K562 (cell line): ENCODE results near the gene LMBR1. TPM values are rescaled to one million over a fixed set of nuclear protein-coding genes. Genes with fewer than 3 reads are reported as not detected.
A peak's percentile ranks its signal among the peaks of the same experiment; 100 is the strongest.

Source experiments
- BRF1 ChIP-seq: IDR thresholded peaks from 3 replicates; pipeline ENCODE4 v1.6.1; 2011; ENCODE audit warnings: borderline replicate concordance, mild to moderate bottlenecking; ENCODE audit not compliant: insufficient read length; ENCODE audit errors: extremely low read depth
- CGGBP1 ChIP-seq: fragments of 250-450 bp; sonication (Bioruptor Pico); IDR thresholded peaks from 2 replicates; pipeline ENCODE4 v1.9.0; 2021; ENCODE audit warnings: mild to moderate bottlenecking
- E2F3 ChIP-seq: fragments of 250-450 bp; sonication (Bioruptor Pico); IDR thresholded peaks from 2 replicates; pipeline ENCODE4 v1.4.0; 2020; ENCODE audit warnings: mild to moderate bottlenecking
- EWSR1 ChIP-seq: fragments of 450-650 bp; IDR thresholded peaks from 2 replicates; pipeline ENCODE4 v1.6.1; 2018; ENCODE audit warnings: borderline replicate concordance, mild to moderate bottlenecking, low read depth, moderate library complexity; ENCODE audit not compliant: partially characterized antibody
- HNRNPLL ChIP-seq: fragments of 200-400 bp; formaldehyde crosslinking; IDR thresholded peaks from 2 replicates; pipeline ENCODE4 v1.6.1; 2017; ENCODE audit warnings: low read length, low read depth, mild to moderate bottlenecking; ENCODE audit not compliant: poor library complexity, severe bottlenecking
- KAT7 ChIP-seq: sonication (generic); formaldehyde crosslinking; IDR thresholded peaks from 2 replicates; pipeline ENCODE4 v1.8.0; 2022; ENCODE audit warnings: missing genetic modification reagents, mild to moderate bottlenecking, borderline replicate concordance
- KHSRP ChIP-seq: fragments of 450-650 bp; IDR thresholded peaks from 2 replicates; pipeline ENCODE4 v1.6.1; 2017
- LCOR ChIP-seq: sonication (generic); formaldehyde crosslinking; IDR thresholded peaks from 2 replicates; pipeline ENCODE4 v1.8.0; 2022; ENCODE audit warnings: mild to moderate bottlenecking, missing genetic modification reagents
- PML ChIP-seq: IDR thresholded peaks from 2 replicates; pipeline ENCODE4 v1.6.1; 2012; ENCODE audit warnings: low read length, inconsistent platforms
- POLR2AphosphoS5 ChIP-seq: IDR thresholded peaks from 2 replicates; pipeline ENCODE4 v1.6.1; 2011; ENCODE audit warnings: mild to moderate bottlenecking, low read depth, low read length, moderate library complexity; ENCODE audit not compliant: control insufficient read depth, insufficient read depth
- PURB ChIP-seq: sonication (generic); formaldehyde crosslinking; IDR thresholded peaks from 2 replicates; pipeline ENCODE4 v1.9.0; 2021; ENCODE audit warnings: low read depth, mild to moderate bottlenecking, missing genetic modification reagents
- RCOR1 ChIP-seq, 2 experiments: IDR thresholded peaks; 2 replicates each; pipeline ENCODE4 v1.6.1; 2012; ENCODE audit warnings: low read depth in 2 of 2, low read length in 2 of 2, borderline replicate concordance in 1 of 2, improper control_type of control experiment in 1 of 2
- RNF219 ChIP-seq: fragments of 250-450 bp; sonication (Bioruptor Pico); IDR thresholded peaks from 2 replicates; pipeline ENCODE4 v1.5.0; 2022; ENCODE audit warnings: mild to moderate bottlenecking
- SAFB2 ChIP-seq: fragments of 200-400 bp; formaldehyde crosslinking; IDR thresholded peaks from 2 replicates; pipeline ENCODE4 v1.6.1; 2018; ENCODE audit warnings: borderline replicate concordance, low read length, low read depth, moderate library complexity; ENCODE audit not compliant: severe bottlenecking
- TAF15 ChIP-seq: fragments of 200-400 bp; formaldehyde crosslinking; IDR thresholded peaks from 2 replicates; pipeline ENCODE4 v1.6.1; 2017; ENCODE audit warnings: mild to moderate bottlenecking, low read depth, low read length, moderate library complexity
- THRAP3 ChIP-seq: fragments of 450-650 bp; IDR thresholded peaks from 2 replicates; pipeline ENCODE4 v1.6.1; 2016; ENCODE audit warnings: mild to moderate bottlenecking, inconsistent platforms, borderline replicate concordance
- TSC22D4 ChIP-seq: fragments of 450-650 bp; IDR thresholded peaks from 2 replicates; pipeline ENCODE4 v1.6.1; 2016; ENCODE audit warnings: missing genetic modification characterization, missing biosample characterization, control low read depth
- ZBTB7A ChIP-seq: IDR thresholded peaks from 2 replicates; pipeline ENCODE4 v1.6.1; 2011; ENCODE audit warnings: low read depth, mild to moderate bottlenecking, low read length, moderate library complexity, borderline replicate concordance; ENCODE audit not compliant: control insufficient read depth
- ZFP91 ChIP-seq: sonication (generic); formaldehyde crosslinking; IDR thresholded peaks from 2 replicates; pipeline ENCODE4 v1.8.0; 2022; ENCODE audit warnings: mild to moderate bottlenecking, missing genetic modification reagents
- ZNF140 ChIP-seq: fragments of 250-450 bp; sonication (Bioruptor Pico); IDR thresholded peaks from 2 replicates; pipeline ENCODE4 v1.8.0; 2021; ENCODE audit warnings: moderate library complexity, mild to moderate bottlenecking, inconsistent platforms
- ZNF280A ChIP-seq: fragments of 450-650 bp; IDR thresholded peaks from 2 replicates; pipeline ENCODE4 v1.6.1; 2018; ENCODE audit warnings: mild to moderate bottlenecking, low read depth; ENCODE audit not compliant: partially characterized antibody
- ZNF586 ChIP-seq: fragments of 450-650 bp; formaldehyde crosslinking; conservative IDR thresholded peaks from 2 replicates; pipeline ENCODE4 v1.4.0; 2020; ENCODE audit warnings: mild to moderate bottlenecking, moderate library complexity
- polyA plus RNA-seq, 8 experiments: library from polyadenylated mRNA; depleted of rRNA in 4 of 8; stranded (reverse) in 5 of 8; unstranded in 3 of 8; fragments of >200 nt; fragmentation: Nextera tagmentation in 2 of 8; fragmentation: Illumina TruSeq in 1 of 8; extraction: Ambion mirVana in 2 of 8; extraction: Trizol in 1 of 8; gene quantifications; 2 replicates each; pipeline versions ENCODE4 v1.2.1 to v1.2.3, GENCODE V29; 2011 to 2014; ENCODE audit warnings: inconsistent platforms in 1 of 8, missing spikeins in 1 of 8
- total RNA-seq, 7 experiments: library from RNA; depleted of rRNA in 6 of 7; stranded (reverse); fragments of >200 nt in 6 of 7; fragmentation: Illumina TruSeq in 2 of 7; extraction: Trizol in 2 of 7; gene quantifications; 2 replicates each; pipeline versions ENCODE4 v1.2.1 to v1.2.3, GENCODE V29; 2011 to 2021; ENCODE audit warnings: low replicate concordance in 1 of 7

The LMBR1 gene
- total and polyA plus RNA-seq, 9 of the 15 experiments (the other 6 are each of a cell fraction or from before 2014, with no cell fraction given) = 7.7 to 90.0 (median 59.9) TPM

DNA sequence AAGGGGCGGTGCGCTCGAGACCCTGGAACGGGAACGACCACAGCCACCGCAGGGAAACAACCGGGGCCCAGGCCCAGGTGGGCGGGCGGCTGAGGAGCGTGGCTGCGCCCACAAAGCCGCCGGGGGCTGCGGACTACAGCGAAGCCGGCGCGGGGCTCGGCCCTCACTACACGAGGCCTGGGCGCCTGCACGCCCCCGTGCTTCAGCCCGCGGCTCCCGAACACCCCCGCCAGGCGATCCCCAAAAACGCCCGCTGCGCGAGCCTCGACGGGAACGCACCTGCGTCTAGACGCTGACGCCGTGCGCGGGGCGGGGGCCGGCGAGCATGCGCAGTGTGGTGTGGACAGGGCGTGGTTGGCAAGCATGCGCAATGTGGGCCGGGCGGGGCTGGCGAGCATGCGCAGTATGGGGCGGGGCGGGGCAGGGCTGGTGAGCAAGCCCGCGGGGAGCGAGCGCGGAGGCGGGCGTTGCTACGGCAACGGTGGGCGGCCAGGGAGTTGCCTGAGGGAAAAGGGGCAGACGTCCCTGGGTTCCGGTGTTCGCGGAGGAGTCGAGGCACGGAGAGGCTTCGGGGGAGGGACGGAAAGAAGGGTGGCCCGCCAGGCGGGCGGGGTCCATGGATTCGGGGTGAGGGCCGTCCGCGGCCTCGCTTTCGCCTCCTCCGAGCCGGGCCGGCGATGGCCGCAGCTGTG is 252.6 kb downstream of the LMBR1 start, which contains the start of gene RNF32 (continued):
- TF ChIP-seq ZNF280A (no peak), TSC22D4 (tag) (no peak), LCOR (CRISPR knock-in tag) (peak; percentile 98), BRF1 (no peak), RCOR1 (IDR thresholded peaks at IDR 0.05; ENCODE audit: borderline replicate concordance in 1 of 2, low read depth in 2 of 2, low read length in 2 of 2) (peak in 1 of 2 experiments; percentile 19; a peak in 1 of 4 replicates), THRAP3 (no peak), ZFP91 (CRISPR knock-in tag) (no peak), PURB (CRISPR knock-in tag) (no peak), RNF219 (CRISPR knock-in tag) (no peak), EWSR1 (no peak), ZNF140 (CRISPR knock-in tag) (no peak), POLR2AphosphoS5 (peak; percentile 73), KHSRP (no peak), PML (peak; percentile 67; the same call in 1 of the 2 replicates), HNRNPLL (peak; percentile 59), SAFB2 (no peak), E2F3 (CRISPR knock-in tag) (no peak), ZNF586 (CRISPR knock-in tag) (no peak), ZBTB7A (peak; percentile 9; the same call in 1 of the 2 replicates), TAF15 (no peak), KAT7 (peak; percentile 87; the same call in 1 of the 2 replicates), CGGBP1 (CRISPR knock-in tag) (no peak)
